A549 (cell line): ENCODE data around the gene TMEM269. TPM values are rescaled to one million over a fixed set of nuclear protein-coding genes. Genes with fewer than 3 reads are reported as not detected.

Experiments used
- ATAC-seq, 2 experiments: fragments of 200-7000 bp in 1 of 2; fragments of >200 bp in 1 of 2; cut with Nextera tagmentation in 1 of 2; cut with Tn5 transposase in 1 of 2; 3 replicates each; pipeline versions ENCODE4 v1.8.0 to v1.9.1; 2018 to 2020; ENCODE audit warnings: mild to moderate bottlenecking in 1 of 2, moderate library complexity in 1 of 2
- CTCF ChIA-PET: fragments of 300-600 bp; sonication (Branson Sonifier 250); formaldehyde crosslinking; extraction: SDS; loops from one replicate; lab custom pipeline; 2021; ENCODE audit warnings: antibody characterized with exemption, inconsistent platforms; lab: Yijun Ruan, JAX
- POLR2A ChIA-PET: fragments of 350-600 bp; formaldehyde crosslinking; extraction: SDS; loops from one replicate; lab custom pipeline; 2021; ENCODE audit warnings: antibody characterized with exemption, inconsistent platforms; lab: Yijun Ruan, JAX
- DNase-seq, 2 experiments: peaks; one replicate each; pipeline versions ENCODE4 v3.0.0 to v3.0.0-alpha.2; 2011 to 2016; ENCODE audit warnings: low read depth in 1 of 2, low spot score in 1 of 2
- FAIRE-seq: peaks from 2 replicates; lab custom pipeline; 2011; peaks lifted over from hg19 to GRCh38; lab: Jason Lieb, UNC
- H3K27ac ChIP-seq, 2 experiments: fragments of >200 bp; sonication (Bioruptor Twin); formaldehyde crosslinking; 3 replicates each; pipeline ENCODE4 v1.5.1; 2016 to 2017
- H3K4me1 ChIP-seq: fragments of >200 bp; sonication (Bioruptor Twin); formaldehyde crosslinking; 3 replicates; pipeline ENCODE4 v1.6.1; 2016
- H3K4me2 ChIP-seq: fragments of >200 bp; sonication (Bioruptor Twin); formaldehyde crosslinking; 3 replicates; pipeline ENCODE4 v1.6.1; 2016
- H3K4me3 ChIP-seq: fragments of >200 bp; sonication (Bioruptor Twin); formaldehyde crosslinking; 3 replicates; pipeline ENCODE4 v1.5.1; 2016
- H3K9me3 ChIP-seq: fragments of >200 bp; sonication (Bioruptor Twin); formaldehyde crosslinking; 3 replicates; pipeline ENCODE4 v1.6.1; 2016
- BHLHE40 ChIP-seq: IDR thresholded peaks from 2 replicates; pipeline ENCODE4 v1.6.1; 2012; ENCODE audit warnings: low read depth, low read length, inconsistent platforms
- CHD4 ChIP-seq: fragments of 200-600 bp; sonication (generic); IDR thresholded peaks from 2 replicates; pipeline ENCODE4 v1.6.1; 2016; ENCODE audit warnings: antibody characterized with exemption, mild to moderate bottlenecking, borderline replicate concordance
- ESRRA ChIP-seq: fragments of 150-350 bp; IDR thresholded peaks from 2 replicates; pipeline ENCODE4 v1.6.1; 2014; ENCODE audit warnings: mild to moderate bottlenecking, low read length, borderline replicate concordance
- FOSL2 ChIP-seq, 2 experiments: fragments of 450-650 bp in 1 of 2; fragments of >200 bp in 1 of 2; sonication (Bioruptor Twin) in 1 of 2; formaldehyde crosslinking; IDR thresholded peaks; 2 replicates each; pipeline versions ENCODE4 v1.5.0 to v1.6.1; 2016 to 2020; ENCODE audit warnings: mild to moderate bottlenecking in 1 of 2, moderate library complexity in 1 of 2
- HEYL ChIP-seq: fragments of 250-450 bp; sonication (Bioruptor Pico); IDR thresholded peaks from 2 replicates; pipeline ENCODE4 v1.8.0; 2021; ENCODE audit warnings: mild to moderate bottlenecking, moderate library complexity
- HOXA7 ChIP-seq: fragments of 250-450 bp; sonication (Bioruptor Pico); IDR thresholded peaks from 2 replicates; pipeline ENCODE4 v1.5.0; 2020; ENCODE audit warnings: mild to moderate bottlenecking, moderate library complexity
- HOXB5 ChIP-seq: fragments of 250-450 bp; sonication (Bioruptor Pico); IDR thresholded peaks from 2 replicates; pipeline ENCODE4 v1.5.0; 2020; ENCODE audit warnings: mild to moderate bottlenecking, moderate library complexity
- JUN ChIP-seq, 2 experiments: fragments of >200 bp; sonication (Bioruptor Twin); formaldehyde crosslinking; IDR thresholded peaks; 2 replicates in 1 of 2; 3 replicates in 1 of 2; pipeline ENCODE4 v1.6.1; 2016 to 2017
- JUNB ChIP-seq: fragments of >200 bp; sonication (Bioruptor Twin); formaldehyde crosslinking; IDR thresholded peaks from 2 replicates; pipeline ENCODE4 v1.6.1; 2016
- KDM5A ChIP-seq: fragments of 200-600 bp; sonication (generic); IDR thresholded peaks from 2 replicates; pipeline ENCODE4 v1.6.1; 2016; ENCODE audit warnings: antibody characterized with exemption, mild to moderate bottlenecking
- MAZ ChIP-seq: fragments of 150-350 bp; IDR thresholded peaks from 2 replicates; pipeline ENCODE4 v1.6.1; 2014; ENCODE audit warnings: antibody characterized with exemption, low read depth, low read length, borderline replicate concordance
- MYC ChIP-seq: IDR thresholded peaks from 2 replicates; pipeline ENCODE4 v1.6.1; 2012; ENCODE audit warnings: mild to moderate bottlenecking, inconsistent platforms, low read length, improper control_type of control experiment, borderline replicate concordance
- NPAS2 ChIP-seq: fragments of 250-450 bp; sonication (Bioruptor Pico); IDR thresholded peaks from 2 replicates; pipeline ENCODE4 v1.8.0; 2022; ENCODE audit warnings: mild to moderate bottlenecking, moderate library complexity, borderline replicate concordance
- NR3C1 ChIP-seq: fragments of >200 bp; sonication (Bioruptor Twin); formaldehyde crosslinking; IDR thresholded peaks from 3 replicates; pipeline ENCODE4 v1.6.1; 2017
- PHF8 ChIP-seq: fragments of 200-600 bp; sonication (generic); IDR thresholded peaks from 2 replicates; pipeline ENCODE4 v1.6.1; 2016; ENCODE audit warnings: low read depth, mild to moderate bottlenecking, antibody characterized with exemption, moderate library complexity, borderline replicate concordance
- POLR2AphosphoS2 ChIP-seq: conservative IDR thresholded peaks from 2 replicates; pipeline ENCODE4 v1.6.1; 2012; ENCODE audit warnings: low read length, improper control_type of control experiment, inconsistent platforms
- RAD21 ChIP-seq, 2 experiments: fragments of >200 bp in 1 of 2; sonication (Bioruptor Twin) in 1 of 2; formaldehyde crosslinking in 1 of 2; IDR thresholded peaks in 1 of 2; conservative IDR thresholded peaks in 1 of 2; 2 replicates in 1 of 2; 3 replicates in 1 of 2; pipeline ENCODE4 v1.6.1; 2012 to 2018; ENCODE audit warnings: inconsistent platforms in 1 of 2
- RARB ChIP-seq: fragments of 250-450 bp; sonication (Bioruptor Pico); IDR thresholded peaks from 2 replicates; pipeline ENCODE4 v1.8.0; 2021; ENCODE audit warnings: mild to moderate bottlenecking, moderate library complexity
- SMC3 ChIP-seq: fragments of >200 bp; sonication (Bioruptor Twin); formaldehyde crosslinking; IDR thresholded peaks from 3 replicates; pipeline ENCODE4 v1.6.1; 2018; ENCODE audit warnings: inconsistent platforms
- TFCP2L1 ChIP-seq: fragments of 250-450 bp; sonication (Bioruptor Pico); IDR thresholded peaks from 2 replicates; pipeline ENCODE4 v1.5.0; 2021; ENCODE audit warnings: mild to moderate bottlenecking
- TP53 ChIP-seq: fragments of 250-450 bp; sonication (Bioruptor Pico); IDR thresholded peaks from 2 replicates; pipeline ENCODE4 v1.5.0; 2021; ENCODE audit warnings: mild to moderate bottlenecking, moderate library complexity
- ZFP36 ChIP-seq: fragments of 450-650 bp; IDR thresholded peaks from 2 replicates; pipeline ENCODE4 v1.6.1; 2014; ENCODE audit warnings: borderline replicate concordance; ENCODE audit not compliant: partially characterized antibody
- ZSCAN20 ChIP-seq: fragments of 250-450 bp; sonication (Bioruptor Pico); IDR thresholded peaks from 2 replicates; pipeline ENCODE4 v1.8.0; 2022; ENCODE audit warnings: mild to moderate bottlenecking, moderate library complexity
- WGBS: methylation state at CpG from one replicate; pipeline ENCODE4 v1.1.6; 2017; ENCODE audit errors: missing lambda C conversion rate; 5-methylcytosine and 5-hydroxymethylcytosine counted together
- polyA plus RNA-seq, 4 experiments: library from polyadenylated mRNA; depleted of rRNA in 3 of 4; stranded (reverse); fragments of >200 nt; fragmentation: RNase III in 1 of 4; extraction: RNeasy Plus Mini Kit Qiagen cat#74134 plus additional on column Dnase treatment in 1 of 4; gene quantifications; 2 replicates in 3 of 4; 3 replicates in 1 of 4; pipeline ENCODE4 v1.2.3, GENCODE V29; 2011 to 2017
- TF ChIP-seq, protein P1 (sequence below): IDR thresholded peaks from 2 replicates; pipeline ENCODE4 v1.6.1; 2012
- TF ChIP-seq, protein P2 (sequence below): fragments of >200 bp; sonication (Bioruptor Twin); formaldehyde crosslinking; IDR thresholded peaks from 3 replicates; pipeline ENCODE4 v1.5.1; 2016
- TF ChIP-seq, protein P3 (sequence below): fragments of >200 bp; sonication (Bioruptor Twin); formaldehyde crosslinking; IDR thresholded peaks from 2 replicates; pipeline ENCODE4 v1.6.1; 2016
- TF ChIP-seq, protein P4 (sequence below): fragments of >200 bp; sonication (Bioruptor Twin); formaldehyde crosslinking; IDR thresholded peaks from 3 replicates; pipeline ENCODE4 v1.6.1; 2016

Gene TMEM269
- polyA plus RNA-seq, 2 of the 4 experiments (the other 2 are of a cell fraction): 0.21 TPM

DNA sequence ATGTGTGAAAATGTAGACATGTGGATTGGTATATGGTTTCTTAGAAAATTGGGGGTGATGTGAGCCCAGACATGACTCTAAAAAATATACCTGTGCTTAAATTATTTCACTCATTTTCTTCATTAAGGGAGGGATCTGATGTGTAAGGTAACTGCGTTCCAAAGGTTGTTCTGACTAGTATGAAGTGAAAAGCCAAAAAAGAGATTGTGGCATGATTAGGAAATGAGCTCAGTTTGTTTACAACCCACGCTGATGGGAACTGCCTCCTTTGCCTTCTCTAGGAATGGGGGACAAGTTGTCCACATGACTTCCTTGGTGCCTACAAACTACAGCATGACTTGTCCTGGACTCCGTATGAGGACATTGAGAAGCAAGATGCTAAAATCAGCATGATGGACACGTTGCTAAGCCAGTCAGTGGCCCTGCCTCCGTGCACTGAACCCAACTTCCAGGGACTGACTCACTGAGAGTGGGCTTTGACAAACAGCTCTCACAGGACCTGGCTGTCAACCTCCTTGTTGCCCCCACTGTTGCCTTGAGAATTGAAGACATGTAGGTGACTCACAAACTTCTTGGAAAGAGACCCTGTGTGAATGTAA is 9.8 kb upstream of the TMEM269 start:
- no peak for DNase-seq
- no peak overlapping the region for H3K4me2 ChIP-seq
- CTCF ChIA-PET: no interaction called here
- H3K9me3 ChIP-seq: no peaks in the 10 kb centered on the region
- ATAC-seq: no peak
- no peak overlapping the region for H3K27ac ChIP-seq
- no peak overlapping the region for H3K4me3 ChIP-seq
- TF ChIP-seq CHD4: no peak
- no peak for TF ChIP-seq MYC
- TF ChIP-seq HEYL (CRISPR knock-in tag): no peak
- no peak for TF ChIP-seq NPAS2 (CRISPR knock-in tag)
- no peaks in the 10 kb centered on the region for H3K4me1 ChIP-seq
- WGBS: 86% methylated on average over 4 of the region's 5 CpGs
- POLR2A ChIA-PET: no interaction called here
- FAIRE-seq: no peak

DNA sequence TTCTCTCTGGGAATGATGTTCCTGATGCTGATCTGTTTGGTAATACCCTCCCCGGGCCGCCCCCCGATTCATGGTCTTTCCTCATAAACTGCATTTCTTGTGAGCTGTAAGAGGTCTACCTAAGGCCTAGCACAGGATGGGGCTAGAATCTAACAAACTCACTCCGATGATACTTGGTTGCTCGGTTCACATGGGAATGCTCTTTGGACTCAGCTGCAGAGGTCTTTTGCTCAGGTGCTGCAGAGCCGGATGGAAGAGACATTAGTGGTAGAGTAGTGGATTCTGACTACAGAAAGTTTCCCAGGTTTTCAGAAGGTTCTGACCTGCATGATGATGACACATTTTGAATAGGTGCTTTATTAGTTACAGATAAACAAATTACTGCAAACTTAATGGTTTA is 8.3 kb upstream of the TMEM269 start:
- no peaks in the 10 kb centered on the region for H3K4me1 ChIP-seq
- DNase-seq (no peak), ATAC-seq (no peak), FAIRE-seq (no peak)
- POLR2A ChIA-PET: interaction anchor here (0.6 to 1.6 kb wide), 2 partner anchors 10 to 158 kb away, joined by 4 to 6 read pairs; partner anchors contain the start of genes C1orf50 and P3H1
- no peaks in the 10 kb centered on the region for H3K9me3 ChIP-seq
- no peak overlapping the region for H3K4me2 ChIP-seq
- no peak overlapping the region for H3K27ac ChIP-seq
- WGBS: 93% methylated on average over 6 of the region's 6 CpGs
- CTCF ChIA-PET: interaction anchor here (0.8 to 6.3 kb wide), 7 partner anchors 12 to 297 kb away, joined by 3 to 79 read pairs (median 5); no protein-coding TSS in a partner anchor
- H3K4me3 ChIP-seq: no peak overlapping the region
- no peak for TF ChIP-seq HOXB5
- no peak for TF ChIP-seq FOSL2 (IDR thresholded peaks at IDR 0.05)
- no peak for TF ChIP-seq FOSL2 (CRISPR knock-in tag; IDR thresholded peaks at IDR 0.05)
- TF ChIP-seq TFCP2L1 (CRISPR knock-in tag): no peak
- TF ChIP-seq KDM5A: no peak
- no peak for TF ChIP-seq ZFP36
- TF ChIP-seq, protein P1, sequence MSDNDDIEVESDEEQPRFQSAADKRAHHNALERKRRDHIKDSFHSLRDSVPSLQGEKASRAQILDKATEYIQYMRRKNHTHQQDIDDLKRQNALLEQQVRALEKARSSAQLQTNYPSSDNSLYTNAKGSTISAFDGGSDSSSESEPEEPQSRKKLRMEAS: no peak
- no peak for TF ChIP-seq NR3C1
- no peak for TF ChIP-seq HOXA7 (CRISPR knock-in tag)
- no peak for TF ChIP-seq TP53 (CRISPR knock-in tag)
- no peak for TF ChIP-seq JUN (IDR thresholded peaks at IDR 0.05)
- no peak for TF ChIP-seq ZSCAN20 (CRISPR knock-in tag)

DNA sequence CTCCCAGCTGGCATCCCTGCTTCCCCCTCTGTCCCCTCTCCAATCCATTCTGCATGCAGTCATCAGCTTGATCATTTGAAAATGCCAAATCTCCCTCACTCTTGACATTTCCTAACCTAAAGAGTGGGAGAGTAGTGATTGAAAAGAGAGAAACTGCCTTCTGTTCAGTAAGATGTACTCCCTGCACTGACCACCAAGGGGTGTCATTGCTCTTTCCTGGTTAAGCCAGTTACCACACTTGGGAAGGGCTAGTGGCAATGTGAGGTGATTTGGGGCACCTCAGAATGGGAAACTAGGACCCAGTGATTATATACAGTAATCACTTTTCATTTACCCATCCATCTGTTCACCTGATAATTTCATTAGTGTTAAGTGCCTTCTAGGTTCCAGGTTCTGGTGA is 6.9 kb upstream of the TMEM269 start:
- Histone ChIP-seq H3K4me3 (no peak overlapping the region), H3K9me3 (no peaks in the 10 kb centered on the region), H3K4me2 (no peak overlapping the region), H3K27ac (no peak overlapping the region), H3K4me1 (no peaks in the 10 kb centered on the region)
- CTCF ChIA-PET: interaction anchor here (0.7 to 6.3 kb wide), 20 partner anchors 9 to 307 kb away, joined by 3 to 79 read pairs (median 4); partner anchors contain the start of genes C1orf50, ERMAP, P3H1 and SVBP
- ATAC-seq (peak; percentile 81 to 83; a peak in 5 of 6 replicates), FAIRE-seq (no peak), DNase-seq (peak; percentile 43 to 60)
- no peak for TF ChIP-seq POLR2AphosphoS2
- TF ChIP-seq BHLHE40: no peak
- TF ChIP-seq RAD21 (conservative IDR thresholded peaks at IDR 0.05 in 1 of 2, IDR thresholded peaks at IDR 0.05 in 1 of 2): peak; percentile 74 to 82
- TF ChIP-seq, protein P2, sequence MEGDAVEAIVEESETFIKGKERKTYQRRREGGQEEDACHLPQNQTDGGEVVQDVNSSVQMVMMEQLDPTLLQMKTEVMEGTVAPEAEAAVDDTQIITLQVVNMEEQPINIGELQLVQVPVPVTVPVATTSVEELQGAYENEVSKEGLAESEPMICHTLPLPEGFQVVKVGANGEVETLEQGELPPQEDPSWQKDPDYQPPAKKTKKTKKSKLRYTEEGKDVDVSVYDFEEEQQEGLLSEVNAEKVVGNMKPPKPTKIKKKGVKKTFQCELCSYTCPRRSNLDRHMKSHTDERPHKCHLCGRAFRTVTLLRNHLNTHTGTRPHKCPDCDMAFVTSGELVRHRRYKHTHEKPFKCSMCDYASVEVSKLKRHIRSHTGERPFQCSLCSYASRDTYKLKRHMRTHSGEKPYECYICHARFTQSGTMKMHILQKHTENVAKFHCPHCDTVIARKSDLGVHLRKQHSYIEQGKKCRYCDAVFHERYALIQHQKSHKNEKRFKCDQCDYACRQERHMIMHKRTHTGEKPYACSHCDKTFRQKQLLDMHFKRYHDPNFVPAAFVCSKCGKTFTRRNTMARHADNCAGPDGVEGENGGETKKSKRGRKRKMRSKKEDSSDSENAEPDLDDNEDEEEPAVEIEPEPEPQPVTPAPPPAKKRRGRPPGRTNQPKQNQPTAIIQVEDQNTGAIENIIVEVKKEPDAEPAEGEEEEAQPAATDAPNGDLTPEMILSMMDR: peak; percentile 61
- TF ChIP-seq, protein P3, sequence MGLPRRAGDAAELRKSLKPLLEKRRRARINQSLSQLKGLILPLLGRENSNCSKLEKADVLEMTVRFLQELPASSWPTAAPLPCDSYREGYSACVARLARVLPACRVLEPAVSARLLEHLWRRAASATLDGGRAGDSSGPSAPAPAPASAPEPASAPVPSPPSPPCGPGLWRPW: no peak
- TF ChIP-seq SMC3: peak; percentile 64
- TF ChIP-seq PHF8: no peak
- TF ChIP-seq, protein P4, sequence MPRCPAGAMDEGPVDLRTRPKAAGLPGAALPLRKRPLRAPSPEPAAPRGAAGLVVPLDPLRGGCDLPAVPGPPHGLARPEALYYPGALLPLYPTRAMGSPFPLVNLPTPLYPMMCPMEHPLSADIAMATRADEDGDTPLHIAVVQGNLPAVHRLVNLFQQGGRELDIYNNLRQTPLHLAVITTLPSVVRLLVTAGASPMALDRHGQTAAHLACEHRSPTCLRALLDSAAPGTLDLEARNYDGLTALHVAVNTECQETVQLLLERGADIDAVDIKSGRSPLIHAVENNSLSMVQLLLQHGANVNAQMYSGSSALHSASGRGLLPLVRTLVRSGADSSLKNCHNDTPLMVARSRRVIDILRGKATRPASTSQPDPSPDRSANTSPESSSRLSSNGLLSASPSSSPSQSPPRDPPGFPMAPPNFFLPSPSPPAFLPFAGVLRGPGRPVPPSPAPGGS: no peak
- no peak for TF ChIP-seq MAZ
- TF ChIP-seq MYC: no peak
- no peak for TF ChIP-seq RARB (CRISPR knock-in tag)
- TF ChIP-seq JUNB: no peak
- TF ChIP-seq ESRRA: no peak
- POLR2A ChIA-PET: interaction anchor here (1.6 kb wide), 1 partner anchor 11 kb away, joined by 4 read pairs; the partner anchor contains the start of genes C1orf50 and P3H1
